Activated CD8-positive, alpha-beta memory T cell treated with anti-CD3 and anti-CD28 coated beads, Interleukin-2, amount 50 U/mL, for 1 hour (primary cell): ENCODE measurements around the gene CSAG2.

Experiments
- DNase-seq: peaks from one replicate; pipeline ENCODE4 v3.0.0-alpha.2; 2020; ENCODE audit errors: extremely low read depth

Gene CSAG2

GRCh38 chrX:152663086-152663485 is 46.0 kb downstream of the CSAG2 start:
- no peak for DNase-seq

GRCh38 chrX:152658302-152658701 is 50.8 kb downstream of the CSAG2 start:
- DNase-seq: no peak
